Prostate gland (tissue), 2 donors: ENCODE measurements around the gene FMN1.

Experiments
- POLR2A ChIP-seq: fragments of 450-650 bp; IDR thresholded peaks from one replicate; pipeline ENCODE4 v1.6.1; 2016; ENCODE audit warnings: antibody characterized with exemption, mild to moderate bottlenecking
- POLR2AphosphoS5 ChIP-seq: sonication (generic); formaldehyde crosslinking; IDR thresholded peaks from one replicate; pipeline ENCODE4 v1.6.1; 2017; ENCODE audit warnings: antibody characterized with exemption
- TF ChIP-seq, protein P1 (sequence below), 4 experiments: fragments of 200-600 bp in 2 of 4; fragments of 450-650 bp in 2 of 4; sonication (generic) in 2 of 4; IDR thresholded peaks; 1 replicate in 3 of 4; 2 replicates in 1 of 4; pipeline ENCODE4 v1.5.1; 2016 to 2019; ENCODE audit warnings: antibody characterized with exemption in 4 of 4, mild to moderate bottlenecking in 2 of 4, moderate library complexity in 2 of 4

DNA sequence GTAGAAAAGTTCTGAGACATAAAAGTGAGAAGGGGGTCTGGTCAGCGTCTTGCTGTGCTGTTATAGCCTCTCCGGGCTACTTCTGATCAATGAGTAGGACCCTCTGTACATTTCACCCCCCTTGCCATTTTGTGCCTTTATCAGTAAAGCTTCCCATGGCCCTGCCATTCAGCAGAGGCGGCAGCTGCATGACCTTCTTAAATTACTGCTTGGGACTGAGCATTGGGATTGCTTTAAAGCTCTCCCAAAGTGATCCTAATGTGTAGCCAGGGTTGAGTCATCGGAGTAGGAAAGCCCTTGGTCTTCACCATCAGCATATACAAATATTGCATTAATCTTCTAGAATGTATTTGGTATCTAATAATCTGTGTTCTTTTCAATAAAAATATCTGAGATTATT is 70.2 kb downstream of the FMN1 start:
- no peak for TF ChIP-seq POLR2A
- TF ChIP-seq POLR2AphosphoS5: no peak
- TF ChIP-seq, protein P1, sequence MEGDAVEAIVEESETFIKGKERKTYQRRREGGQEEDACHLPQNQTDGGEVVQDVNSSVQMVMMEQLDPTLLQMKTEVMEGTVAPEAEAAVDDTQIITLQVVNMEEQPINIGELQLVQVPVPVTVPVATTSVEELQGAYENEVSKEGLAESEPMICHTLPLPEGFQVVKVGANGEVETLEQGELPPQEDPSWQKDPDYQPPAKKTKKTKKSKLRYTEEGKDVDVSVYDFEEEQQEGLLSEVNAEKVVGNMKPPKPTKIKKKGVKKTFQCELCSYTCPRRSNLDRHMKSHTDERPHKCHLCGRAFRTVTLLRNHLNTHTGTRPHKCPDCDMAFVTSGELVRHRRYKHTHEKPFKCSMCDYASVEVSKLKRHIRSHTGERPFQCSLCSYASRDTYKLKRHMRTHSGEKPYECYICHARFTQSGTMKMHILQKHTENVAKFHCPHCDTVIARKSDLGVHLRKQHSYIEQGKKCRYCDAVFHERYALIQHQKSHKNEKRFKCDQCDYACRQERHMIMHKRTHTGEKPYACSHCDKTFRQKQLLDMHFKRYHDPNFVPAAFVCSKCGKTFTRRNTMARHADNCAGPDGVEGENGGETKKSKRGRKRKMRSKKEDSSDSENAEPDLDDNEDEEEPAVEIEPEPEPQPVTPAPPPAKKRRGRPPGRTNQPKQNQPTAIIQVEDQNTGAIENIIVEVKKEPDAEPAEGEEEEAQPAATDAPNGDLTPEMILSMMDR (IDR thresholded peaks at IDR 0.05): no peak
